GM19467 (cell line): ENCODE results near the gene SLC24A3.

Experiments
- ATAC-seq: cut with Tn5 transposase; IDR thresholded peaks from one replicate; pipeline ENCODE4 v1.9.1; 2021; ENCODE audit warnings: mild to moderate bottlenecking, moderate library complexity; ENCODE audit not compliant: unreplicated experiment

SLC24A3 gene

GRCh38 chr20:19416627-19417026 lies 204.2 kb downstream of the SLC24A3 start:
- ATAC-seq = no peak

GRCh38 chr20:19419396-19419795 lies 207.0 kb downstream of the SLC24A3 start:
- no peak for ATAC-seq

- ATAC-seq = no peak
Observed at GRCh38 chr20:19423097-19423899, 210.9 kb downstream of the SLC24A3 start.

- ATAC-seq = no peak
Observed at GRCh38 chr20:19423900-19424620, 211.6 kb downstream of the SLC24A3 start.

GRCh38 chr20:19426356-19426755 lies 213.9 kb downstream of the SLC24A3 start:
- ATAC-seq = no peak

GRCh38 chr20:19427480-19427879 lies 215.0 kb downstream of the SLC24A3 start:
- no peak for ATAC-seq

GRCh38 chr20:19427913-19428312 lies 215.5 kb downstream of the SLC24A3 start:
- ATAC-seq = no peak

- no peak for ATAC-seq
Observed at GRCh38 chr20:19428324-19428723, 215.9 kb downstream of the SLC24A3 start.

- ATAC-seq = no peak
Observed at GRCh38 chr20:19429538-19429937, 217.1 kb downstream of the SLC24A3 start.

- ATAC-seq = no peak
Observed at GRCh38 chr20:19430641-19431315, 218.3 kb downstream of the SLC24A3 start.

GRCh38 chr20:19431316-19431700 lies 218.9 kb downstream of the SLC24A3 start:
- no peak for ATAC-seq

GRCh38 chr20:19431906-19432305 lies 219.5 kb downstream of the SLC24A3 start:
- no peak for ATAC-seq

- ATAC-seq = no peak
Observed at GRCh38 chr20:19433371-19434350, 221.2 kb downstream of the SLC24A3 start.

- ATAC-seq = no peak
Observed at GRCh38 chr20:19435316-19435715, 222.9 kb downstream of the SLC24A3 start.

GRCh38 chr20:19435821-19436220 lies 223.4 kb downstream of the SLC24A3 start:
- ATAC-seq = no peak

- no peak for ATAC-seq
Observed at GRCh38 chr20:19438488-19438887, 226.0 kb downstream of the SLC24A3 start.

- ATAC-seq = no peak
Observed at GRCh38 chr20:19440660-19441527, 228.5 kb downstream of the SLC24A3 start.

- ATAC-seq = no peak
Observed at GRCh38 chr20:19446246-19446645, 233.8 kb downstream of the SLC24A3 start.

GRCh38 chr20:19448632-19449031 lies 236.2 kb downstream of the SLC24A3 start:
- ATAC-seq = no peak

- ATAC-seq = no peak
Observed at GRCh38 chr20:19449051-19449450, 236.6 kb downstream of the SLC24A3 start.
